A549 (cell line): Measurements from ENCODE around the gene C1R. TPM values are rescaled to one million over a fixed set of nuclear protein-coding genes. Genes with fewer than 3 reads are reported as not detected.

ENCODE experiments used
- ATAC-seq, 2 experiments: fragments of 200-7000 bp in 1 of 2; fragments of >200 bp in 1 of 2; cut with Nextera tagmentation in 1 of 2; cut with Tn5 transposase in 1 of 2; 3 replicates each; pipeline versions ENCODE4 v1.8.0 to v1.9.1; 2018 to 2020; ENCODE audit warnings: mild to moderate bottlenecking in 1 of 2, moderate library complexity in 1 of 2
- CTCF ChIA-PET: fragments of 300-600 bp; sonication (Branson Sonifier 250); formaldehyde crosslinking; extraction: SDS; loops from one replicate; lab custom pipeline; 2021; ENCODE audit warnings: antibody characterized with exemption, inconsistent platforms; lab: Yijun Ruan, JAX
- POLR2A ChIA-PET: fragments of 350-600 bp; formaldehyde crosslinking; extraction: SDS; loops from one replicate; lab custom pipeline; 2021; ENCODE audit warnings: antibody characterized with exemption, inconsistent platforms; lab: Yijun Ruan, JAX
- DNase-seq, 2 experiments: peaks; one replicate each; pipeline versions ENCODE4 v3.0.0 to v3.0.0-alpha.2; 2011 to 2016; ENCODE audit warnings: low read depth in 1 of 2, low spot score in 1 of 2
- FAIRE-seq: peaks from 2 replicates; lab custom pipeline; 2011; peaks lifted over from hg19 to GRCh38; lab: Jason Lieb, UNC
- H3K27ac ChIP-seq, 2 experiments: fragments of >200 bp; sonication (Bioruptor Twin); formaldehyde crosslinking; 3 replicates each; pipeline ENCODE4 v1.5.1; 2016 to 2017
- H3K4me1 ChIP-seq: fragments of >200 bp; sonication (Bioruptor Twin); formaldehyde crosslinking; 3 replicates; pipeline ENCODE4 v1.6.1; 2016
- H3K4me2 ChIP-seq: fragments of >200 bp; sonication (Bioruptor Twin); formaldehyde crosslinking; 3 replicates; pipeline ENCODE4 v1.6.1; 2016
- H3K4me3 ChIP-seq: fragments of >200 bp; sonication (Bioruptor Twin); formaldehyde crosslinking; 3 replicates; pipeline ENCODE4 v1.5.1; 2016
- H3K9me3 ChIP-seq: fragments of >200 bp; sonication (Bioruptor Twin); formaldehyde crosslinking; 3 replicates; pipeline ENCODE4 v1.6.1; 2016
- BHLHE40 ChIP-seq: IDR thresholded peaks from 2 replicates; pipeline ENCODE4 v1.6.1; 2012; ENCODE audit warnings: low read depth, low read length, inconsistent platforms
- CEBPB ChIP-seq, 2 experiments: fragments of >200 bp in 1 of 2; sonication (Bioruptor Twin) in 1 of 2; formaldehyde crosslinking in 1 of 2; IDR thresholded peaks; 2 replicates each; pipeline ENCODE4 v1.6.1; 2012 to 2016
- MYC ChIP-seq: IDR thresholded peaks from 2 replicates; pipeline ENCODE4 v1.6.1; 2012; ENCODE audit warnings: mild to moderate bottlenecking, inconsistent platforms, low read length, improper control_type of control experiment, borderline replicate concordance
- NPAS2 ChIP-seq: fragments of 250-450 bp; sonication (Bioruptor Pico); IDR thresholded peaks from 2 replicates; pipeline ENCODE4 v1.8.0; 2022; ENCODE audit warnings: mild to moderate bottlenecking, moderate library complexity, borderline replicate concordance
- NR3C1 ChIP-seq: fragments of >200 bp; sonication (Bioruptor Twin); formaldehyde crosslinking; IDR thresholded peaks from 3 replicates; pipeline ENCODE4 v1.6.1; 2017
- PHF8 ChIP-seq: fragments of 200-600 bp; sonication (generic); IDR thresholded peaks from 2 replicates; pipeline ENCODE4 v1.6.1; 2016; ENCODE audit warnings: low read depth, mild to moderate bottlenecking, antibody characterized with exemption, moderate library complexity, borderline replicate concordance
- POLR2AphosphoS2 ChIP-seq: conservative IDR thresholded peaks from 2 replicates; pipeline ENCODE4 v1.6.1; 2012; ENCODE audit warnings: low read length, improper control_type of control experiment, inconsistent platforms
- RAD21 ChIP-seq, 2 experiments: fragments of >200 bp in 1 of 2; sonication (Bioruptor Twin) in 1 of 2; formaldehyde crosslinking in 1 of 2; IDR thresholded peaks in 1 of 2; conservative IDR thresholded peaks in 1 of 2; 2 replicates in 1 of 2; 3 replicates in 1 of 2; pipeline ENCODE4 v1.6.1; 2012 to 2018; ENCODE audit warnings: inconsistent platforms in 1 of 2
- RFX5 ChIP-seq: fragments of 450-650 bp; IDR thresholded peaks from 2 replicates; pipeline ENCODE4 v1.7.1; 2014; ENCODE audit warnings: antibody characterized with exemption, mild to moderate bottlenecking, moderate library complexity
- SREBF2 ChIP-seq: fragments of 450-650 bp; IDR thresholded peaks from 2 replicates; pipeline ENCODE4 v1.6.1; 2014; ENCODE audit warnings: mild to moderate bottlenecking, moderate library complexity
- WGBS: methylation state at CpG from one replicate; pipeline ENCODE4 v1.1.6; 2017; ENCODE audit errors: missing lambda C conversion rate; 5-methylcytosine and 5-hydroxymethylcytosine counted together
- polyA plus RNA-seq, 4 experiments: library from polyadenylated mRNA; depleted of rRNA in 3 of 4; stranded (reverse); fragments of >200 nt; fragmentation: RNase III in 1 of 4; extraction: RNeasy Plus Mini Kit Qiagen cat#74134 plus additional on column Dnase treatment in 1 of 4; gene quantifications; 2 replicates in 3 of 4; 3 replicates in 1 of 4; pipeline ENCODE4 v1.2.3, GENCODE V29; 2011 to 2017
- TF ChIP-seq, protein P1 (sequence below): IDR thresholded peaks from 2 replicates; pipeline ENCODE4 v1.6.1; 2012
- TF ChIP-seq, protein P2 (sequence below): fragments of 450-650 bp; IDR thresholded peaks from 2 replicates; pipeline ENCODE4 v1.6.1; 2014; ENCODE audit warnings: antibody characterized with exemption
- TF ChIP-seq, protein P3 (sequence below): fragments of 150-350 bp; IDR thresholded peaks from 2 replicates; pipeline ENCODE4 v1.6.1; 2014; ENCODE audit warnings: low read depth, mild to moderate bottlenecking, low read length

Gene C1R
- polyA plus RNA-seq, 2 of the 4 experiments (the other 2 are of a cell fraction): 31.4 to 36.0 TPM

DNA sequence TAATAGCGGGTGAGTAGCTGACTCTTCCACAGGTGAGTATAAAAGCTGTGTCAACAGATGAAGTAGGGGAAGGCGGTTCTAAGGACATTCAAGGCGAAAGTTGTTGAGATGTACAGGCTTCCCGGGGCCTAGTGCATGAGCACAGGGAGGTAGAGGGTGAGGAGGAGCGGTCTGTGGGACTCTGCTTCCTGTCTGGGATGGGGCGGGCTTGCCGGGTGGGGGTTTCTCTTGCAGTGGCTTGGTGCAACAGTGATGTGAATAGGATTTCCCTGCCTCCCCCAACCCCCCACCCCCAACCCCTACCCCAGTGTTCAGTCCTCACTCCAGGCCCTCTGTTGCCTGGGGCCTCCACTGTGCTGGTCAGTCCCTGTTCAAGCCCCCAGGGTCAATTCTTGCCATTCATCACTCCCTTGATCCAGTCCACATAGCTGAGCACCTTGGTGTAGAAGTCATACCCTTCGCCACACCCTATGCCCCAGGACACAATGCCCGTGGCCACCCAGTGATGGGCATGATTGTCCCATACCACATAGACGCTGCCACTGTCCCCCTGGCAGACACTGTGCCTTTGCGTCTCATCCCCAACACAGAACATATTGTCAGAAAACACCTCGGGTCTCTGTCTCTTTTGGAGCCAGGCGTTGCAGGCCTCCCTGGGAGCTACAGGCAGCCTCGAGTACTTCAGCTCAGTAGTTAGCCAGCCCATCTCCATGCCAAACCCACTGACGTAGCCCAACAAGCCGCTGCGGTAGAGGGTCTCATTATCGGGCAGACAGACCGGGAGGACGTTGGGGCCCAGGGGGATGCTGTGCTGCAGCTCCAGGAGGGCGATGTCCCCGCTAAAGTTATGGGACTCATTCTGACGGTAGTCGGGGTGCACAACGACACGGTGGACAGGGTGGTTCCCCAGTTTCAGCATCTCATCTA lies 4.0 kb upstream of the C1R start:
- TF ChIP-seq RFX5 (no peak), PHF8 (no peak), POLR2AphosphoS2 (no peak), MYC (no peak), NR3C1 (no peak), RAD21 (conservative IDR thresholded peaks at IDR 0.05 in 1 of 2, IDR thresholded peaks at IDR 0.05 in 1 of 2) (no peak)
- TF ChIP-seq, protein P1, sequence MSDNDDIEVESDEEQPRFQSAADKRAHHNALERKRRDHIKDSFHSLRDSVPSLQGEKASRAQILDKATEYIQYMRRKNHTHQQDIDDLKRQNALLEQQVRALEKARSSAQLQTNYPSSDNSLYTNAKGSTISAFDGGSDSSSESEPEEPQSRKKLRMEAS: no peak
- TF ChIP-seq, protein P2, sequence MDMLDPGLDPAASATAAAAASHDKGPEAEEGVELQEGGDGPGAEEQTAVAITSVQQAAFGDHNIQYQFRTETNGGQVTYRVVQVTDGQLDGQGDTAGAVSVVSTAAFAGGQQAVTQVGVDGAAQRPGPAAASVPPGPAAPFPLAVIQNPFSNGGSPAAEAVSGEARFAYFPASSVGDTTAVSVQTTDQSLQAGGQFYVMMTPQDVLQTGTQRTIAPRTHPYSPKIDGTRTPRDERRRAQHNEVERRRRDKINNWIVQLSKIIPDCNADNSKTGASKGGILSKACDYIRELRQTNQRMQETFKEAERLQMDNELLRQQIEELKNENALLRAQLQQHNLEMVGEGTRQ: no peak
- TF ChIP-seq, protein P3, sequence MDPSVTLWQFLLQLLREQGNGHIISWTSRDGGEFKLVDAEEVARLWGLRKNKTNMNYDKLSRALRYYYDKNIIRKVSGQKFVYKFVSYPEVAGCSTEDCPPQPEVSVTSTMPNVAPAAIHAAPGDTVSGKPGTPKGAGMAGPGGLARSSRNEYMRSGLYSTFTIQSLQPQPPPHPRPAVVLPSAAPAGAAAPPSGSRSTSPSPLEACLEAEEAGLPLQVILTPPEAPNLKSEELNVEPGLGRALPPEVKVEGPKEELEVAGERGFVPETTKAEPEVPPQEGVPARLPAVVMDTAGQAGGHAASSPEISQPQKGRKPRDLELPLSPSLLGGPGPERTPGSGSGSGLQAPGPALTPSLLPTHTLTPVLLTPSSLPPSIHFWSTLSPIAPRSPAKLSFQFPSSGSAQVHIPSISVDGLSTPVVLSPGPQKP: no peak
- FAIRE-seq: no peak
- 94% methylated on average over 26 of the region's 26 CpGs for WGBS
- no peaks in the 10 kb centered on the region for H3K9me3 ChIP-seq
- POLR2A ChIA-PET: interaction anchor here (1.3 to 2.2 kb wide), 2 partner anchors 10 to 12 kb away, joined by 3 to 16 read pairs; partner anchors contain the start of gene C1RL
- H3K4me2 ChIP-seq: no peak overlapping the region
- CTCF ChIA-PET: interaction anchor here (1.0 to 13.4 kb wide), 8 partner anchors 14 to 151 kb away, joined by 3 to 197 read pairs (median 6); partner anchors contain the start of genes C1RL and C1S
- DNase-seq: no peak
- no peak overlapping the region for H3K4me3 ChIP-seq
- H3K27ac ChIP-seq: no peak overlapping the region
- no peak for ATAC-seq
- peaks cover 18% of the 10 kb centered on the region; the same call in 2 of the 3 replicates for H3K4me1 ChIP-seq

DNA sequence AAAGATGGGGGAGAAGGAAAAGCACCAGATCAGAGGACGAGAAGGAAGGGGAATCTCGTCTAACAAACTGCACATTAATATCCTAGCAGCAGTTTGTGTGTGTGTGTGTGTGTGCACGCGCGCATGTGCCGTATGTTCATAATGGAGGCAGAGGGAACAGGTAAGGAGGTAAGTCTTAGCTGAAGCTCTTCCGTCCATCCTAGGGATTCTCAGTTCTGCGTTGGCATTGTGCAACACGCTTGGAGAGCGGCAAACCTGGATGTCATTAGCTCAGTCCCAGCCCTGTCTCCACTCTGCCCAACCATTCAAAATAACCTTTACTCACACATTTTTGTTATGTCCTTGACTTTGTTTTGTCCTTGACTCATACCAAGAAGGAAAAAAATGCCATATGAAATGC lies 1.6 kb upstream of the C1R start:
- CTCF ChIA-PET: interaction anchor here (0.5 to 13.4 kb wide), 9 partner anchors 15 to 129 kb away, joined by 3 to 197 read pairs (median 8); partner anchors contain the start of genes C1RL, C1S and CLSTN3
- TF ChIP-seq BHLHE40 (no peak), CEBPB (IDR thresholded peaks at IDR 0.05) (peak; percentile 6 to 36; a peak in 2 of 4 replicates)
- TF ChIP-seq, all 56 proteins: peak for 1
- no peak for FAIRE-seq
- 88% methylated on average over 10 of the region's 10 CpGs for WGBS
- POLR2A ChIA-PET: interaction anchor here (0.8 to 3.6 kb wide), 5 partner anchors 14 to 150 kb away, joined by 3 to 19 read pairs (median 4); partner anchors contain the start of genes C12orf57, C1RL, C1S and RNU7-1
- Histone ChIP-seq H3K4me1 (peaks cover 20% of the 10 kb centered on the region; the same call in 2 of the 3 replicates), H3K4me2 (no peak overlapping the region), H3K4me3 (no peak overlapping the region), H3K9me3 (no peaks in the 10 kb centered on the region), H3K27ac (peak overlapping the region in 1 of 2 experiments; percentile 14; a peak in 1 of 6 replicates)
- DNase-seq: no peak
- ATAC-seq: no peak

DNA sequence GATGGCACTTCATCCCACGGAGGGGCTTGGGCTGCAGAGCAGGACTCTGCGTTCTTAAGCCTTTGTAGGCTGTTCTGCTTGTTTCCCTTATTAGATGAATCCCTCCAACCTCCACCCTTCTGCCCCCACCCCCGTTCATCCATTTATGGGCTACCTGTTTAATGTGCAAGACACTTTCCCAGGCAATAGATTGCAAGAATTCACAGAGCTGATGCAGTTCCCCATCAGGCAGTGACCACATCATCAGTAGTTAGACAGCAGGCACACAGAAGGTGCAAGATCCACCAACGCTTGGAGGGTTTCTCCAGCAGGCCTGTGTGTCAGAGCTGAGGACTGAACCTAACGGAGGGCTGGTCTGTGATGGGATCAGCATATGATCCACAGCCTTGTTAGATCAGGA lies 1.2 kb upstream of the C1R start:
- DNase-seq (no peak), ATAC-seq (no peak), FAIRE-seq (no peak)
- WGBS: 67% methylated on average over 5 of the region's 5 CpGs
- H3K4me2 ChIP-seq: no peak overlapping the region
- H3K9me3 ChIP-seq: no peaks in the 10 kb centered on the region
- no peak overlapping the region for H3K4me3 ChIP-seq
- H3K27ac ChIP-seq: peak overlapping the region in 1 of 2 experiments; percentile 14; a peak in 1 of 6 replicates
- CTCF ChIA-PET: interaction anchor here (0.5 to 13.4 kb wide), 14 partner anchors 9 to 155 kb away, joined by 3 to 197 read pairs (median 6); partner anchors contain the start of genes C1RL, C1S and CLSTN3
- peaks cover 20% of the 10 kb centered on the region; the same call in 2 of the 3 replicates for H3K4me1 ChIP-seq
- TF ChIP-seq, protein P1: no peak
- TF ChIP-seq NPAS2 (no peak), SREBF2 (no peak), RFX5 (no peak)
- POLR2A ChIA-PET: interaction anchor here (0.8 to 3.6 kb wide), 5 partner anchors 14 to 149 kb away, joined by 3 to 19 read pairs (median 4); partner anchors contain the start of genes C12orf57, C1RL, C1S and RNU7-1
